HG02885 (cell line): Measurements from ENCODE around the gene ANKDD1B.

Experiments used
- ATAC-seq: cut with Tn5 transposase; IDR thresholded peaks from one replicate; pipeline ENCODE4 v1.9.1; 2021; ENCODE audit warnings: mild to moderate bottlenecking; ENCODE audit not compliant: unreplicated experiment, poor library complexity

ANKDD1B gene

DNA sequence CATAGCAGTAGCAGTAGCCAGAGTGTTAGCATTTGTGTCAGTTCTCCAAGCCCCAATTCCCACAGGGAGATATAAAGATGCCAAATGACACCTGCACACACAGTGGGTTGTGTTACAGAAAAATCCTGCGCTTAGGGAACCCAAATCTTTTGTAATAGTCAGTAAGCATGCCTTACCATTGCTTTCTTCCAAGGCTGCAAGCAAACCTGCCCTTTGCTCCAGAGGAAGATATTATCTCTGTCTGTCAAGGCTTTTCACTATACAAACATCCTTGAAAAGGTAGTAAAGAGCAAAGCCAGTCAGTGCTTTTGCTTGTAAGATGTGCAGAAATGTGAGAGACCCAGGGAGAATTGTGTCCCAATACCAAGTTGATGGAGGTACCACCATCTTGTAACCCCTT lies 2.9 kb downstream of the ANKDD1B start:
- no peak for ATAC-seq

DNA sequence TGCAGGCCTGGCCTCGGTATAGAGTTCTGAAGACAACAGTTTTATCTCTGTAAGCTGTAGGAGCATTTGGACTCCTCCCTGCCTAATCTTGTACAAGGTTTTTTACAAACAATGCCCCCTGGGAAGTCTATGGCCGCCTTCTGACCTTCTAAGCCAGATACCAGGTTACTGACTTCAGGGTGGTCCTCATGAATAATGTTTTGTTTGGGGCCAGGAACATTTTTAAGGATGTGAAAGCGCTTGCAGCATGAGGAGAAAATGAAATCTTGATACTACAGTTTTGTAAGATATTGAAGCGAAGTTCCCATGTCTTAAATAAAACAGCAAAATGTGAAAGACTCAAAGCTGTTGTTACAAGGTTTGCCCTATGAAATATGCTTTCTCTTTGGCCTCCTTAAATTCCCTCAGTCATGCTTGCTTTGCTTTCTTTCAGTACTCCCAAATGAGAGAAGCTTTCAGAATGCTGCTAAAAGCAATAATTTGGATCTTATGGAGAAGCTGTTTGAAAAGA lies 5.2 kb downstream of the ANKDD1B start:
- ATAC-seq: no peak

DNA sequence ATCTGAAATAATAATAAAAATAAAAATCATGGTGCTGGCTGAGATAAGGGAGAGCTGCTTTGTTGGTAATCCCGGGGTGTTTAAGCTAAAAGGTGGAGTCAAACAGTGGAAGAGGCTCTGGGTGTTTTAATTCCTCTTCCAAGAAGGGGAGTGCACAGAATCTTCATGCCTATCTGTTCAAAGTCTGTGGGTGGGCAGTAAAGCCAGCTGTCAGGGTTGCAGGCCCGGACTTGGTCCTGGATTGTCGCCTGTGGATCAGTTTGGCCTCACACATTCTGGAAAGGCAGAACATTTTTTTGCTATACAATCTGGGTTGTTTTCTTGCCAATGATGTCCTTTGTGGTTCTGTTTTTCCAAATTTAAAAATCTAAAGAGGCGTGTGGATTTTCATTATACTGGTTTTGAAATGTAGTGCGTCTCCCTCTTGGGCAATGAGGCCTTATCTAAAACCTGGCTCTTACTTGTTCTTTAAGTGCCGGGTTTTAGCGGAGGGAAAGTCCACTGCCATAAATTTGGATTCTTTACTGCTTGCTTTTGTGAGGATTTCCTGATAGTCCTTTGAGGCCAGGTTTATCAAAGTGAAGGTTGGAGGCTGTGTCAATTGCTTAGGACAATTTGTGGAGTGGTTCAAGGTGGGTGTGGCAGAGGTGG lies 5.8 kb downstream of the ANKDD1B start:
- no peak for ATAC-seq

DNA sequence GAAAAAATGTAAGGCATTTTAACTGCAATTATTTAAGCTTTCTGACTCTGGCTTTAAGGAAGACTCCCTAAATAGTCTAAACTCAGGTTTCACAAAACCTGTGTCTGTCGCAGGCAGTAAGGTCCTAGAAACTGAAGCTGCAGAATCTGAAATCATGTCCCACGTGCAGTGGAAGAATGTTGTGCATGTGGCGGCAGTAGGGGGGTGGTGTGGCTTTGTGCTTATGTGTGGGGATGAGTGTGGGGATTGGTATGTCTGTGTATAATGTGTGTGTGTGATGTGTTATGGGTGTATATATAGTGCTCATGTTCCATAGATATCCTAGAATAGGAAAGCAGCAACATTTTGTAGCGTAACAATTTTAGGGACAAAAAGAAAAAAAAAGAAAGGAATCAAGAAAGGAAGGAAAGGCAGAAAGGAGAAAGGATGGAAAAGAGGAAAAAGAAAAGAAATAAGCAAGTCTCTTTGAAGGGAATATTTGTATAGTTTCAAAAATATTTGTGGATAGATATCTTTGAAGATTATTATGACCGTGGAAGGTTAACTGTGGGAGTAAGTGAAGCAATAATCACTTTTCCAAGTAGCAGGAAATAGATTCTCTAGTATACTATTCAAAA lies 6.6 kb downstream of the ANKDD1B start:
- ATAC-seq: no peak

DNA sequence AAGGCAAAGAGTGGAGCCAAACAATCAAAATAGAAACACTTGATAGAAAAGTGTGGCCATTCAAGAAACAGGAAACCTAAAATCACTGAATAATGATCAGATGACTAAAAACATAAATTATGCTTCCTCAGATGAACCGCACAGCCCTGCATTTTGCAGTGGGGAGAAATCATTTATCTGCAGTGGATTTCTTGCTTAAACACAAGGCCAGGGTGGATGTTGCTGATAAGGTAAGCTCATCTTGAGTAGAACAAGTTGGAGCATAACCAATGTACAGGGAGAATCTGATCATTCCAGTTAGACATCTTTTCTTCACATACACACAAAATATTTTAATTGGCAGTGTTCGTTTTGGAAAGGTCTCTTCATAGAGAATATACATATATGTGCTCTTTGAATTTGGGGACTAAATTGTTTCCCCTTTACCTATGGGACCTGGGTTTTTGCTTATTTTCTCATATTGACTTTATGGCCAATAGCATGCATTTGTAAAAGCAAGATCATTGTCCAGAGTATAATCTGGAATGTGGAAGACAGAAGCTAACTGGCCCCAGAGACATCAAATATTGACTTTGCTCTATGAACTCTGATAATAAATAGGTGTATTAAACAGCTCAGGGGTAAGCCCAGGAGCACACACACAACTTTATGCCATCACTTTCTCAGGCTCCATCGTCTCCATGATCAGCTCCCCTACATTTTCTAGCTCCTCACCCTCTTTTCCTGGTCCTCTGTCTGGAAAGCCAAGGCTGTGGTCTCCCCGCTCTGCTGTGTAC lies 9.1 kb downstream of the ANKDD1B start:
- no peak for ATAC-seq

DNA sequence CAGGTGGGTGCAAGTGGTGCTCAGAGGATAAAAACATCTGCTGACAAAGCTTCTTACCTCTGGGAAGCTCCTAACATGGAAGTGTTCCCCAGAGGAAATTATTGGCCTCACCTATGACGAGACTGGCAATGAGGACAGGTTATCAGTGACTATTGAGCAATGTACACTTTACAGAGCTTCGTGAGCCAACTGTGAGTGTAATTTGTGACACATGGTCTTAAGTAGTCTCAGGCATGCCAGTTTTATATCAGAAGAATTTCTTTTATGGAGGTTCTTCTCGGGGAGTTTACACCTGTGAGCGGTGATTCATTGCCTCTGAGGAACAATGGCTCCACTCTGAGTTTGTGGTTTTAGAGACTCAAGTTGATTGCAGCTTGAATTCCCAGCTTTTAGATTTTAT lies 11.3 kb downstream of the ANKDD1B start:
- no peak for ATAC-seq

GRCh38 chr5:75623846-75624245 lies 12.6 kb downstream of the ANKDD1B start:
- ATAC-seq: no peak

- ATAC-seq: no peak
Observed at GRCh38 chr5:75626959-75627358, 15.7 kb downstream of the ANKDD1B start.

DNA sequence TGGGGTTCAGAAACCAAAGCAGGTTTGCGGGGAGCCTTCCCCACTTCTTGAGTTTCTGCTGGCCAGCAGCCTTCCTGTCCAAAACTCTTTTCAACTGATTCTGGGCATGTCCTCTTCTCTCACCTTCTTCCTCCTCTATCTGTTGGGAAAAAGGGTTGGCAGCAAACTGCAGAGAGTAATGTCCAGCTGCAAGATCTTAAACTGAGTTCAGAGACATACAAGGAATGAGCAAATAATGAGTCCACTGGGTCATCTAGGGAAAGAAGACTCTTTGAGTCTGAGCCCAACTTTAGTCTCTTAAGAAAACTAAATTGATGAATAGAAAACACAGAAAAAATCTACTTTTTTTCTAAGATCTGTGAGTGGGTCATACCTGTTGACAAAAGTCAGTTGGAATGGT lies 16.5 kb downstream of the ANKDD1B start:
- no peak for ATAC-seq

DNA sequence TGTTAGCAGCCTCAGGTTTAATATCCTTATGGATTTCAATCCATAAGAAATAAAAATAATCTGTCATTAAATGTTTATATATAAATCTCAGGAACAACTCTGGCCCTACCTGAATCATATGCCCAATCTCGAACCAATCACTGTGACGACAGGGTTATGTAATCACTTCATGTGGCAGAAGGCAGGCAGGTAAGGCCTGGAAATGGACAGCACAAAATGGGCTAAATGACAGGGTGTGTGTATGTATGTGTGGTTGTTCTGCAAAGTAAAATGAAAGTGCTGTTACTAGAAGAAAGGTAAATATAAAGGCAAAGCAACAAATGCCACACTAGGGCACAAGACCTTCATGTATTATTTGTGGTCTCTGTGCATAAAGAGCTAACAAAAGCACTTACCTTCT lies 19.6 kb downstream of the ANKDD1B start:
- no peak for ATAC-seq

DNA sequence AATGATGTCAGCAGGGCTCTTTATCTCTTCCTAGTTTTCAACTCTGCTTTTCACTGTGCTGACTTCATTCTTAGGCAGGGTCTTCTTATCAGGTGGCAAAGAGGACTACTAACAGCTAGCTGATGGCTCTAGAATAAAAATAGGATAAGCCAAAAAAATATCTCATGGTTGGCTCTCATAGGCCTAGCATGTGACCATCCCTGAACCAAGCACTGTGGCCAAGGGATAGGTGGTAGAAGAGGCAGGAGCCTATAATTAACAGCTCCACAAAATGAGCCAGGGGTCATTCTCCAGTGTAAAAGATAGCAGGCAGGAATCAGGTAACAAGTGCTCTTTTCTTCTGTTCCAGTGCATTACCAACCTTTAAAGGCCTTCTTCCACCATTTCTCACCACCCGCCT lies 21.1 kb downstream of the ANKDD1B start:
- no peak for ATAC-seq

DNA sequence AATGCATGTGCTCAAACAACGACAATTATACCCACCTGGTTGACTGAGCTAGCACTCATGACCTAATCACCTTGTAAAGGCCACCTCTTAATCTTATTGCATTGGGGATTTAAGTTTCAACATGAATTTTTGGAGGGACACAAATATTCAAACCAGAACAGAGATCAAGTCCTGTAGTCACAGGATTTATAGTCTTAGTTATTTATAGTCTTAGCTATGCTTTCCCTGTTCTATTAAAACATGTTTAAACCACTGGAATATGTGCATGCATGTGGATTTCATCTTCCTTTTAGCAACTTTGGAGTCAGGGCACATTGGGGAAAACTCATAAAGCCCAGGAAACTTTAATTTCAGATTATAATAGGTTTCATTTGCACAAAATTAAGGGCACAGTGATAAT lies 26.7 kb downstream of the ANKDD1B start:
- ATAC-seq: no peak

- no peak for ATAC-seq
Observed at GRCh38 chr5:75639535-75640311, 28.5 kb downstream of the ANKDD1B start.

- ATAC-seq: no peak
Observed at GRCh38 chr5:75640395-75640794, 29.1 kb downstream of the ANKDD1B start.

DNA sequence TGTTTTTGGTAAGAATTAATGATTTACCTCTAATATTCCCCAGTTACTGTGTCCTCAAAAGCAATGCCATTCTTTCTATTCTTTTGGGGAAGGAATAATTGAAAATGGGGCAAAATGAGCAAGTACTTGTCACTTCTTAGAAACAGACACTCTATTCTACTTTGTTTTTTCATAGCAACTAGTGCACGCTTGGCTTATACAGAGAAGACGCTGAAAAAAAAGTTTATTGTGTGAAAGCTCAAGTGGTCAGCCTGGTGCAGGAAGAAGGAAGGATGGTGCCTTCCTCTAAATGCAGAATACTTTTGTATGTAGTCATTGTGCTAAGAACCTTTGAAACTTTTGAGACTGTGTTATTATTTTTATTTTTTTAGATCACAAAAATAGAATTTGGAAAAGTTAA lies 29.6 kb downstream of the ANKDD1B start:
- no peak for ATAC-seq

- ATAC-seq: no peak
Observed at GRCh38 chr5:75648712-75649111, 37.5 kb downstream of the ANKDD1B start.

GRCh38 chr5:75651575-75652238 lies 40.5 kb downstream of the ANKDD1B start:
- no peak for ATAC-seq

DNA sequence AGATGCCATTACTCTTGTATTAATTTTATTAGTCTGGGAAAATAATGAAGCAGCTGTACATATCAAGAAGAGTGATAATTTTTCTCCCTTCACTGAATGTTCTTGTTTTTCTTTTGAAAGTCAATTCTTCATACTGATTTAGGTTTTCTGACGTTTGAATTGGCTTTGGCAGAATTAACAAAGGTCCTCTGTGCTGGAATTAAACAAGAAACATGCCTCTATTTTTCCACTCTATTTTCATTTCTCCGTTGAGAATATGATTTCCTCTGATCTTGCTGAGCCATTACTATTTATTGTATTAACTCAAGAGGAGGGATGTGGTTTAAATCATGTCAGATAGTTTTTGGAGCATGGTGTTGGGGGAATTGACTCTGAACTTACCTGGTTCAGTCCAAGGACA lies 42.3 kb downstream of the ANKDD1B start:
- ATAC-seq: no peak

- ATAC-seq: no peak
Observed at GRCh38 chr5:75654693-75655295, 43.5 kb downstream of the ANKDD1B start.
